GM23338 (cell line): ENCODE measurements around the gene FAM120A. TPM values are rescaled to one million over a fixed set of nuclear protein-coding genes. Genes with fewer than 3 reads are reported as not detected.

Source experiments
- ATAC-seq: fragments of 200-7000 bp; cut with Tn5 transposase; 3 replicates; pipeline ENCODE4 v1.9.1; 2020
- DNase-seq: peaks from one replicate; pipeline ENCODE4 v3.0.0-alpha.2; 2015; ENCODE audit warnings: low spot score
- H2AFZ ChIP-seq: fragments of 200-600 bp; sonication (generic); 2 replicates; pipeline ENCODE4 v1.8.0; 2016; ENCODE audit warnings: antibody characterized with exemption, mild to moderate bottlenecking, moderate library complexity
- H3F3A ChIP-seq: fragments of 200-600 bp; sonication (generic); replicated peaks from 2 replicates; pipeline ENCODE4 v1.8.0; 2017; ENCODE audit warnings: antibody characterized with exemption, mixed run types, low read depth
- H3K27ac ChIP-seq: fragments of 200-600 bp; sonication (generic); 2 replicates; pipeline ENCODE4 v1.6.1; 2016; ENCODE audit warnings: low read depth
- H3K27me3 ChIP-seq: fragments of 200-600 bp; sonication (generic); 2 replicates; pipeline ENCODE4 v1.8.0; 2016; ENCODE audit warnings: mild to moderate bottlenecking, mixed run types, moderate library complexity; ENCODE audit not compliant: insufficient read depth
- H3K36me3 ChIP-seq: fragments of 200-600 bp; sonication (generic); 2 replicates; pipeline ENCODE4 v1.8.0; 2016; ENCODE audit warnings: mild to moderate bottlenecking; ENCODE audit not compliant: insufficient read depth
- H3K4me1 ChIP-seq: fragments of 200-600 bp; sonication (generic); 2 replicates; pipeline ENCODE4 v1.8.0; 2016; ENCODE audit warnings: mild to moderate bottlenecking, moderate library complexity; ENCODE audit not compliant: insufficient read depth
- H3K4me2 ChIP-seq: fragments of 200-600 bp; sonication (generic); 2 replicates; pipeline ENCODE4 v1.7.1; 2017; ENCODE audit warnings: mixed run types
- H3K4me3 ChIP-seq: fragments of 200-600 bp; sonication (generic); 2 replicates; pipeline ENCODE4 v1.6.1; 2016; ENCODE audit warnings: mixed run types
- H3K79me2 ChIP-seq: fragments of 200-600 bp; sonication (generic); replicated peaks from 2 replicates; pipeline ENCODE4 v1.8.0; 2017; ENCODE audit warnings: mild to moderate bottlenecking; ENCODE audit not compliant: insufficient read depth
- H3K9me2 ChIP-seq: fragments of 200-600 bp; sonication (generic); 2 replicates; pipeline ENCODE4 v1.8.0; 2017; ENCODE audit not compliant: insufficient read depth
- H4K20me1 ChIP-seq: fragments of 200-600 bp; sonication (generic); replicated peaks from 2 replicates; pipeline ENCODE4 v1.8.0; 2017; ENCODE audit warnings: mild to moderate bottlenecking; ENCODE audit not compliant: insufficient read depth
- H3K27ac Mint-ChIP-seq: 2 replicates; pipeline ENCODE4 v1.8.0; 2020; ENCODE audit warnings: inconsistent platforms, mild to moderate bottlenecking, moderate library complexity, mixed read lengths
- H3K27me3 Mint-ChIP-seq: 3 replicates; pipeline ENCODE4 v1.8.0; 2022; ENCODE audit warnings: low read depth, mild to moderate bottlenecking, moderate library complexity, mixed read lengths, inconsistent platforms; ENCODE audit not compliant: insufficient read depth, poor library complexity
- H3K36me3 Mint-ChIP-seq: 3 replicates; pipeline ENCODE4 v1.8.0; 2021; ENCODE audit warnings: low read depth, mild to moderate bottlenecking, inconsistent platforms, moderate library complexity, mixed read lengths
- H3K4me1 Mint-ChIP-seq: 3 replicates; pipeline ENCODE4 v1.8.0; 2020; ENCODE audit warnings: mild to moderate bottlenecking, inconsistent platforms, mixed read lengths
- H3K4me3 Mint-ChIP-seq: 3 replicates; pipeline ENCODE4 v1.8.0; 2021; ENCODE audit warnings: moderate library complexity, mild to moderate bottlenecking, inconsistent platforms, mixed read lengths
- H3K9me3 Mint-ChIP-seq: 3 replicates; pipeline ENCODE4 v1.8.0; 2020; ENCODE audit warnings: moderate library complexity, mild to moderate bottlenecking, inconsistent platforms, mixed read lengths
- POLR2AphosphoS5 ChIP-seq: IDR thresholded peaks from 2 replicates; pipeline ENCODE4 v1.6.1; 2016; ENCODE audit warnings: antibody characterized with exemption, low read depth
- ZNF114 ChIP-seq: fragments of 250-450 bp; sonication (Bioruptor Pico); IDR thresholded peaks from 2 replicates; pipeline ENCODE4 v1.5.0; 2020; ENCODE audit warnings: mild to moderate bottlenecking, moderate library complexity
- ZNF331 ChIP-seq: fragments of 250-450 bp; sonication (Bioruptor Pico); IDR thresholded peaks from 2 replicates; pipeline ENCODE4 v1.5.0; 2020; ENCODE audit warnings: low read depth, mild to moderate bottlenecking, moderate library complexity
- polyA plus RNA-seq: library from polyadenylated mRNA; unstranded; fragments of >200 nt; fragmentation: Nextera tagmentation; extraction: Ambion mirVana; gene quantifications from 2 replicates; pipeline ENCODE4 v1.2.1, GENCODE V29; 2016
- total RNA-seq: library from RNA; depleted of rRNA; stranded (reverse); fragments of >200 nt; shearing (Covaris generic); gene quantifications from 2 replicates; pipeline ENCODE4 v1.2.3, GENCODE V29; 2014
- TF ChIP-seq, protein P1 (sequence below): fragments of 250-450 bp; sonication (Bioruptor Pico); IDR thresholded peaks from 2 replicates; pipeline ENCODE4 v1.5.0; 2020; ENCODE audit warnings: mild to moderate bottlenecking, moderate library complexity
- TF ChIP-seq, protein P2 (sequence below), 2 experiments: fragments of 200-600 bp in 1 of 2; sonication (generic) in 1 of 2; conservative IDR thresholded peaks; 2 replicates each; pipeline versions ENCODE4 v1.5.1 to v1.6.1; 2016 to 2017; ENCODE audit warnings: antibody characterized with exemption in 2 of 2, low read depth in 2 of 2, mild to moderate bottlenecking in 2 of 2, moderate library complexity in 1 of 2

The FAM120A gene
- total and polyA plus RNA-seq, 2 experiments from 2014 or later = 28.2 to 52.5 TPM

DNA sequence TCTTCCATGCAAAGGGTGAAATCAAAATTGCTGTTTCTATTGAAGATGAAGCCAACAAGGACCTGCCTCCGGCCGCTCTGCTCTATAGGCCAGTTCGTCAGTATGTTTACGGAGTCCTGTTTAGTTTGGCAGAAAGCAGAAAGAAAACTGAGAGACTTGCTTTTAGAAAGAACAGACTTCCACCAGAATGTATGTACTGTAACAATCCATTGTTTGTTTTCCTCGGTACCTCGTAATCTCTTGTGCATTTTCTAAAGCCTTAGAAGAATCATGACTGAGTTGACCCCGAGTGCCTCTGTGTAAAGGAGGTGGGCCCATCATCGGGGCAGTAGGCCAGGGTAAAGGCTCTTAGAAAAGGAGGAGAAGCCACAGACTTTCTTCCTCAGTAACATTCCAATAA, 80.7 kb downstream of the FAM120A start (continued):
- TF ChIP-seq, protein P1, sequence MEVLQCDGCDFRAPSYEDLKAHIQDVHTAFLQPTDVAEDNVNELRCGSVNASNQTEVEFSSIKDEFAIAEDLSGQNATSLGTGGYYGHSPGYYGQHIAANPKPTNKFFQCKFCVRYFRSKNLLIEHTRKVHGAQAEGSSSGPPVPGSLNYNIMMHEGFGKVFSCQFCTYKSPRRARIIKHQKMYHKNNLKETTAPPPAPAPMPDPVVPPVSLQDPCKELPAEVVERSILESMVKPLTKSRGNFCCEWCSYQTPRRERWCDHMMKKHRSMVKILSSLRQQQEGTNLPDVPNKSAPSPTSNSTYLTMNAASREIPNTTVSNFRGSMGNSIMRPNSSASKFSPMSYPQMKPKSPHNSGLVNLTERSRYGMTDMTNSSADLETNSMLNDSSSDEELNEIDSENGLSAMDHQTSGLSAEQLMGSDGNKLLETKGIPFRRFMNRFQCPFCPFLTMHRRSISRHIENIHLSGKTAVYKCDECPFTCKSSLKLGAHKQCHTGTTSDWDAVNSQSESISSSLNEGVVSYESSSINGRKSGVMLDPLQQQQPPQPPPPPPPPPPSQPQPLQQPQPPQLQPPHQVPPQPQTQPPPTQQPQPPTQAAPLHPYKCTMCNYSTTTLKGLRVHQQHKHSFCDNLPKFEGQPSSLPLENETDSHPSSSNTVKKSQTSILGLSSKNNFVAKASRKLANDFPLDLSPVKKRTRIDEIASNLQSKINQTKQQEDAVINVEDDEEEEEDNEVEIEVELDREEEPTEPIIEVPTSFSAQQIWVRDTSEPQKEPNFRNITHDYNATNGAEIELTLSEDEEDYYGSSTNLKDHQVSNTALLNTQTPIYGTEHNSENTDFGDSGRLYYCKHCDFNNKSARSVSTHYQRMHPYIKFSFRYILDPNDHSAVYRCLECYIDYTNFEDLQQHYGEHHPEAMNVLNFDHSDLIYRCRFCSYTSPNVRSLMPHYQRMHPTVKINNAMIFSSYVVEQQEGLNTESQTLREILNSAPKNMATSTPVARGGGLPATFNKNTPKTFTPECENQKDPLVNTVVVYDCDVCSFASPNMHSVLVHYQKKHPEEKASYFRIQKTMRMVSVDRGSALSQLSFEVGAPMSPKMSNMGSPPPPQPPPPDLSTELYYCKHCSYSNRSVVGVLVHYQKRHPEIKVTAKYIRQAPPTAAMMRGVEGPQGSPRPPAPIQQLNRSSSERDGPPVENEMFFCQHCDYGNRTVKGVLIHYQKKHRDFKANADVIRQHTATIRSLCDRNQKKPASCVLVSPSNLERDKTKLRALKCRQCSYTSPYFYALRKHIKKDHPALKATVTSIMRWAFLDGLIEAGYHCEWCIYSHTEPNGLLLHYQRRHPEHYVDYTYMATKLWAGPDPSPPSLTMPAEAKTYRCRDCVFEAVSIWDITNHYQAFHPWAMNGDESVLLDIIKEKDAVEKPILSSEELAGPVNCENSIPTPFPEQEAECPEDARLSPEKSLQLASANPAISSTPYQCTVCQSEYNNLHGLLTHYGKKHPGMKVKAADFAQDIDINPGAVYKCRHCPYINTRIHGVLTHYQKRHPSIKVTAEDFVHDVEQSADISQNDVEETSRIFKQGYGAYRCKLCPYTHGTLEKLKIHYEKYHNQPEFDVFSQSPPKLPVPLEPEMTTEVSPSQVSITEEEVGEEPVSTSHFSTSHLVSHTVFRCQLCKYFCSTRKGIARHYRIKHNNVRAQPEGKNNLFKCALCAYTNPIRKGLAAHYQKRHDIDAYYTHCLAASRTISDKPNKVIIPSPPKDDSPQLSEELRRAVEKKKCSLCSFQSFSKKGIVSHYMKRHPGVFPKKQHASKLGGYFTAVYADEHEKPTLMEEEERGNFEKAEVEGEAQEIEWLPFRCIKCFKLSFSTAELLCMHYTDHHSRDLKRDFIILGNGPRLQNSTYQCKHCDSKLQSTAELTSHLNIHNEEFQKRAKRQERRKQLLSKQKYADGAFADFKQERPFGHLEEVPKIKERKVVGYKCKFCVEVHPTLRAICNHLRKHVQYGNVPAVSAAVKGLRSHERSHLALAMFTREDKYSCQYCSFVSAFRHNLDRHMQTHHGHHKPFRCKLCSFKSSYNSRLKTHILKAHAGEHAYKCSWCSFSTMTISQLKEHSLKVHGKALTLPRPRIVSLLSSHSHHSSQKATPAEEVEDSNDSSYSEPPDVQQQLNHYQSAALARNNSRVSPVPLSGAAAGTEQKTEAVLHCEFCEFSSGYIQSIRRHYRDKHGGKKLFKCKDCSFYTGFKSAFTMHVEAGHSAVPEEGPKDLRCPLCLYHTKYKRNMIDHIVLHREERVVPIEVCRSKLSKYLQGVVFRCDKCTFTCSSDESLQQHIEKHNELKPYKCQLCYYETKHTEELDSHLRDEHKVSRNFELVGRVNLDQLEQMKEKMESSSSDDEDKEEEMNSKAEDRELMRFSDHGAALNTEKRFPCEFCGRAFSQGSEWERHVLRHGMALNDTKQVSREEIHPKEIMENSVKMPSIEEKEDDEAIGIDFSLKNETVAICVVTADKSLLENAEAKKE (CRISPR knock-in tag) = no peak
- no peak for TF ChIP-seq POLR2AphosphoS5
- TF ChIP-seq ZNF331 (CRISPR knock-in tag) = no peak
- TF ChIP-seq ZNF114 (CRISPR knock-in tag) = no peak

DNA sequence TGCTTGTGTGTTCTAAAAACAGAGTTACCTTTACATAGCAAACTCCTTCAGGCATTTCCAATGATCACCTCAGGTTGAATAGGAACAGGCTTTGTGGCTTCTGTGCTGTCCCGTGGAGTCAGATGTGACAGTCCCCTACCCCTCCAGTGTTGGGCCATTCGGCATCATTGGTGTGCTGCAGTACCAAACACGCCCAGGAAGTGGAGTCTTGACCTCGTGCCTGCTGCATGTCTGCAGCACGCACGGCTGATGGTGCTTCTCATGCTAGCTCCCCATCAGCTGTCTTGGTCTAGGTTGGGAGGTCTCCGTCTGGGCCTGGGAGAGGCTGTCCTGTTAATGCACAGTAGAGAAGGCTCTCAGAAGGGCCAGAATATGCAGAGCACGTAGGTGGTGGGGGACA, 82.4 kb downstream of the FAM120A start:
- peaks cover 2% of the 10 kb centered on the region; the same call in 1 of the 3 replicates for H3K4me1 Mint-ChIP-seq
- Histone ChIP-seq H3K36me3 (peaks cover 28% of the 10 kb centered on the region), H3K4me2 (no peak overlapping the region), H4K20me1 (peaks cover 10% of the 10 kb centered on the region; the same call in 1 of the 2 replicates), H3K79me2 (peaks cover 15% of the 10 kb centered on the region), H3K27ac (no peak overlapping the region), H3K4me3 (no peak overlapping the region), H3K4me1 (no peaks in the 10 kb centered on the region), H3K27me3 (no peaks in the 10 kb centered on the region), H3F3A (no peaks in the 10 kb centered on the region), H3K9me2 (0 out of 2 replicates have a peak, but pooled peaks cover 7% of the 10 kb centered on the region), H2AFZ (no peak overlapping the region)
- TF ChIP-seq, protein P2, sequence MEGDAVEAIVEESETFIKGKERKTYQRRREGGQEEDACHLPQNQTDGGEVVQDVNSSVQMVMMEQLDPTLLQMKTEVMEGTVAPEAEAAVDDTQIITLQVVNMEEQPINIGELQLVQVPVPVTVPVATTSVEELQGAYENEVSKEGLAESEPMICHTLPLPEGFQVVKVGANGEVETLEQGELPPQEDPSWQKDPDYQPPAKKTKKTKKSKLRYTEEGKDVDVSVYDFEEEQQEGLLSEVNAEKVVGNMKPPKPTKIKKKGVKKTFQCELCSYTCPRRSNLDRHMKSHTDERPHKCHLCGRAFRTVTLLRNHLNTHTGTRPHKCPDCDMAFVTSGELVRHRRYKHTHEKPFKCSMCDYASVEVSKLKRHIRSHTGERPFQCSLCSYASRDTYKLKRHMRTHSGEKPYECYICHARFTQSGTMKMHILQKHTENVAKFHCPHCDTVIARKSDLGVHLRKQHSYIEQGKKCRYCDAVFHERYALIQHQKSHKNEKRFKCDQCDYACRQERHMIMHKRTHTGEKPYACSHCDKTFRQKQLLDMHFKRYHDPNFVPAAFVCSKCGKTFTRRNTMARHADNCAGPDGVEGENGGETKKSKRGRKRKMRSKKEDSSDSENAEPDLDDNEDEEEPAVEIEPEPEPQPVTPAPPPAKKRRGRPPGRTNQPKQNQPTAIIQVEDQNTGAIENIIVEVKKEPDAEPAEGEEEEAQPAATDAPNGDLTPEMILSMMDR (conservative IDR thresholded peaks at IDR 0.05; ENCODE audit: low read depth in 2 of 2) = peak; percentile 24 to 35; a peak in 2 of 4 replicates
- TF ChIP-seq ZNF114 (CRISPR knock-in tag) = no peak
- ATAC-seq (peak; percentile 89), DNase-seq (peak; percentile 44)
- H3K27ac Mint-ChIP-seq = peak overlapping the region; percentile 60; the same call in 1 of the 2 replicates
- no peak overlapping the region for H3K4me3 Mint-ChIP-seq
- H3K27me3 Mint-ChIP-seq = peaks cover 4% of the 10 kb centered on the region
- peaks cover 54% of the 10 kb centered on the region for H3K36me3 Mint-ChIP-seq
- H3K9me3 Mint-ChIP-seq = no peaks in the 10 kb centered on the region
